C4-2B (cell line): ENCODE data around the gene RBMS3.
"Not testable (repeated sequence)": the region's sequence is repeated elsewhere in the genome, so short reads cannot be mapped to it uniquely, and the experiment has no call there.

Experiments
- ZFX ChIP-seq: fragments of 450-650 bp; IDR thresholded peaks from 2 replicates; pipeline ENCODE4 v1.6.1; 2017
- TF ChIP-seq, protein P1 (sequence below): fragments of 450-650 bp; conservative IDR thresholded peaks from 2 replicates; pipeline ENCODE4 v1.5.1; 2017; ENCODE audit warnings: mild to moderate bottlenecking

DNA sequence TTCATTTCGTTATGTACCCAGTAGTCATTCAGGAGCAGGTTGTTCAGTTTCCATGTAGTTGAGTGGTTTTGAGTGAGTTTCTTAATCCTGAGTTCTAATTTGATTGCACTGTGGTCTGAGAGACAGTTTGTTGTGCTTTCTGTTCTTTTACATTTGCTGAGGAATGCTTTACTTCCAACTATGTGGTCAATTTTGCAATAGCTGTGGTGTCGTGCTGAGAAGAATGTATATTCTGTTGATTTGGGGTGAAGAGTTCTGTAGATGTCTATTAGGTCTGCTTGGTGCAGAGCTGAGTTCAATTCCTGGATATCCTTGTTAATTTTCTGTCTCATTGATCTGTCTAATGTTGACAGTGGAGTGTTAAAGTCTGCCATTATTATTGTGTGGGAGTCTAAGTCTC is 79.4 kb downstream of the RBMS3 start:
- TF ChIP-seq, protein P1, sequence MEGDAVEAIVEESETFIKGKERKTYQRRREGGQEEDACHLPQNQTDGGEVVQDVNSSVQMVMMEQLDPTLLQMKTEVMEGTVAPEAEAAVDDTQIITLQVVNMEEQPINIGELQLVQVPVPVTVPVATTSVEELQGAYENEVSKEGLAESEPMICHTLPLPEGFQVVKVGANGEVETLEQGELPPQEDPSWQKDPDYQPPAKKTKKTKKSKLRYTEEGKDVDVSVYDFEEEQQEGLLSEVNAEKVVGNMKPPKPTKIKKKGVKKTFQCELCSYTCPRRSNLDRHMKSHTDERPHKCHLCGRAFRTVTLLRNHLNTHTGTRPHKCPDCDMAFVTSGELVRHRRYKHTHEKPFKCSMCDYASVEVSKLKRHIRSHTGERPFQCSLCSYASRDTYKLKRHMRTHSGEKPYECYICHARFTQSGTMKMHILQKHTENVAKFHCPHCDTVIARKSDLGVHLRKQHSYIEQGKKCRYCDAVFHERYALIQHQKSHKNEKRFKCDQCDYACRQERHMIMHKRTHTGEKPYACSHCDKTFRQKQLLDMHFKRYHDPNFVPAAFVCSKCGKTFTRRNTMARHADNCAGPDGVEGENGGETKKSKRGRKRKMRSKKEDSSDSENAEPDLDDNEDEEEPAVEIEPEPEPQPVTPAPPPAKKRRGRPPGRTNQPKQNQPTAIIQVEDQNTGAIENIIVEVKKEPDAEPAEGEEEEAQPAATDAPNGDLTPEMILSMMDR: not testable (repeated sequence)
- TF ChIP-seq ZFX: not testable (repeated sequence)
